Stimulated activated CD8-positive, alpha-beta memory T cell treated with anti-CD3 and anti-CD28 coated beads, Interleukin-4, amount 100 ng/mL, for 1 hour (primary cell): ENCODE data around the gene STK11IP.

Experiments used
- DNase-seq, 2 donors: peaks; one replicate each; pipeline ENCODE4 v3.0.0-alpha.2; 2020; ENCODE audit warnings: low read depth in 2 of 2, low spot score in 1 of 2

Gene STK11IP

GRCh38 chr2:219562049-219563020 is 35.3 kb upstream of the STK11IP start:
- DNase-seq = no peak

GRCh38 chr2:219563271-219563928 is 34.3 kb upstream of the STK11IP start:
- no peak for DNase-seq

GRCh38 chr2:219565130-219566080 is 32.3 kb upstream of the STK11IP start:
- DNase-seq = no peak

GRCh38 chr2:219566640-219567039 is 31.0 kb upstream of the STK11IP start:
- DNase-seq = no peak

- no peak for DNase-seq
These were observed 30.5 kb upstream of the STK11IP start for GRCh38 chr2:219567131-219567530.

DNA sequence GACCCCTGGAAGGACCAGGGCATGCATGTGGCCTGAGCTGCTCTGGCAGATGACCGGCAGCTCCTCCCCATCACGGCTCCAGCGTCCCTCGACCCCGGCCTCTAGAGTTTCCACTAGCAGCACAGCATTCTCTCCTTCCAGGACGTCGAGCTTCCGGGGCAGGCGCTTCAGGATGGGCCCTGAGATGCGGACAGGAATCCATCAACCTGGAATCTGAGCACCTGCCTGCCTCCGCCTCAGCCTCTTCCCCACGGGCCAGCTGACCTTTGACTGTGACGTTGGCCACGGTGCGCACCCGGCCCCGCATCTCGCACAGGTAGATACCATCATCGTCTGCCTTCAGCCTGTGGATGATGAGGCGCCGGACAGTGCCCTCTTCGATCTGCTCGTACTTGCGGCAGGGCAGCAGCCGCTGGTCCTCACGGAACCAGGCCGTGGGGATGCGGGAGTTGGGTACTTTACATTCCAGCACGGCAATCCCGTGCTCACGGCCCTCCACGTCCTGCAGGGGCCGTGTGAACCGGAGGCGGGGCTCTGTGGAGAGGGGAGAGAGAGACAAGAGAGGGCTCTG is 29.8 kb upstream of the STK11IP start:
- DNase-seq = no peak

DNA sequence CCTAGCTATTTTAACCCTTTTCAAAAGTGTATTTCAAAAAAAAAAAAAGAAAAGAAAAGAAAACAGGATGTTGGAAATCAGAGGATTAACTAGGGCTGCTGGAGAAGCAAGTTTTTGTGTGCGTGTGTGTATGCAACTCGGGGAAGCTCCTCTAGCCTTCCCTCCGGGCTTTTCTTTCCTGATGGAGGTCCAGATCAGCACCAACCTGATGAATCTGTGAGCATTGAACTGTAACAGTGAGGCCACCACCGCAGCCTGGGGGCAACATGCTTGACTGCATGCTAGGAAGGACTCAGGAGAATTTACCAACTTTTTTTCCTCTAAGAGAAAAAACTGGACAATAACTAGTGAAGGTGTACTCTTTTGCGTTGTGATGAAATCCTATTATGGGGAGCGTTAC is 28.6 kb upstream of the STK11IP start:
- no peak for DNase-seq

GRCh38 chr2:219569635-219570034 is 28.0 kb upstream of the STK11IP start:
- no peak for DNase-seq

DNA sequence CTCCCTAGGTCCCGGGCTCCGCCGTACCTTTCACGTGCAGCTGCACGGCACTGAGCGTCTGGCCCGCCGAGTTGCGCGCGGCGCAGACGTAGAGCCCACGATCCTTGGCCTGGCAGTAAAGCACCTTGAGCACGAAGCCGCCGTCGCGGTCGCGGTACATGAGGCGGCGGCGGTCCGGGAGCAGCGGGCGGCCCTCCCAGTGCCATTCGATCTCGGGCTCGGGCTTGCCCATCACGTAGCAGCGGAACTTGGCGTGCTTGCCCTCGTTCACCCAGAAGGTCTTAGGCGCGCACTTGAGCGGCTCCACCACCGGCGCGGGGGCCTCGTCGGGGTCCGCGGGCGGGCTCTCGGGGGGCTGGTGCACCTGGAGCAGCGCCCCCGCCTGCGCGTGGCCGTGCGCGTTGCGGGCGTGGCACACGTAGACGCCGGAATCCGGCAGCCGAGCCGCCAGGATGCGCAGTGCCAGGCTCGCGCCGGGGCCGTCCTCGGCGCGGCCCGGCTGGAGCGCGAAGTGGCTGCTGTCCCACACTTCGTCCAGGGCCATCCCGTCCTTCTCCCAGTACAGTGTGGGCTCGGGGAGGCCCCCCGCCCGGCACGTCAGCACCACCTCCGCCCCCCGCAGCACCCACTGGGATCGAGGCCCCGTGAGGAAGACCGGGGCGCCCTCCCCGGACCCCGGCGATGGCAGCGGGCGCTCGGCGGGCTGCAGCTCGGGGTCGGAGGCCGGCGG is 27.3 kb upstream of the STK11IP start:
- DNase-seq = no peak

DNA sequence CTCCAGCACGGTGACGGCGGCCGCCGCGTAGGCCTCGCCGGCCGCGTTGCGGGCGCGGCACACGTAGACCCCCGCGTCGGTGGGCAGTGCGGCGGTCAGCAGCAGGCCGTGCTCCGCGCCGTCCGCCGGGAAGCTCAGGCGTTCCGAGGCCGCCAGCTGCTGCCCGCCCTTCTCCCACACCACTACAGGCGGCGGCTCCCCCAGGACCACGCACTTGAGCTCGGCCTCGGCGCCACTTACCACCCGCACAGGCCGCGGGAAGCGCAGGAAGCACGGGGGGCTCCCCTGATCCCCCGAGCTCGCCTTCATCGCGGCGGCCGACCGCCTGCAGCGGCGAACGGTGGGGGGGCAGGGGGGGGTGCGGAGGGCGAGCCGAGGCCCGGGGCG is 26.7 kb upstream of the STK11IP start:
- no peak for DNase-seq

- no peak for DNase-seq
These were observed 26.1 kb upstream of the STK11IP start, which contains the start of gene OBSL1 for GRCh38 chr2:219571311-219572236. TSS of gene OBSL1 (minus strand) at chr2:219571539. CDS start at chr2:219571232, 307 bp downstream.

DNA sequence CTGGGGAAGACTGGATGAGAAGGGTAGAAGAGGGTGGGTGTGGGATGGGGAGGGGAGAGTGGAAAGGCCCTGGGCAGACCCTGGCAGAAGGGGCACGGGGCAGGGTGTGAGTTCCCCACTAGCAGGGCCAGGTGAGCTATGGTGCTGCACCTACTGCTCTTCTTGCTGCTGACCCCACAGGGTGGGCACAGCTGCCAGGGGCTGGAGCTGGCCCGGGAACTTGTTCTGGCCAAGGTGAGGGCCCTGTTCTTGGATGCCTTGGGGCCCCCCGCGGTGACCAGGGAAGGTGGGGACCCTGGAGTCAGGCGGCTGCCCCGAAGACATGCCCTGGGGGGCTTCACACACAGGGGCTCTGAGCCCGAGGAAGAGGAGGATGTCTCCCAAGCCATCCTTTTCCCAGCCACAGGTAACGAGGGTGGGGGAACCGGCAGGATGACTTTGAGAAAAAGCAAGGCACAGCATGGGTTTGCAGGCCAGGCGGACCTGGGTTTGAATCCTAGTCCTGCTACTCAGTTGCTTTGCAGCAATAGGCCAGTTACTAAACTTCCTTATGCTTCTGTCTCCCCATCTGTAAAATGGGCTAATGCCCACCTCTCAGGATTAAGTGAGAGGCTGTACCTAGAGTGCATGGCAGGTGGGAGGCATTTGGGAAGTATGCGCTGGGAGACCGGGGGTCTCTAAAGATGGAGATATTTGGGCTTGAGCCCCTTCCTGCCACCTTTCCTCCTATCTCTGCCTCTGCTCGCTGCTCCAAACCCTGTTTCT is 25.2 kb upstream of the STK11IP start, which contains the start of gene INHA:
INHA (plus strand) TSS at position 74 of the 765 bp plus-strand sequence; CDS start at position 139, 65 bp downstream.
- no peak for DNase-seq

DNA sequence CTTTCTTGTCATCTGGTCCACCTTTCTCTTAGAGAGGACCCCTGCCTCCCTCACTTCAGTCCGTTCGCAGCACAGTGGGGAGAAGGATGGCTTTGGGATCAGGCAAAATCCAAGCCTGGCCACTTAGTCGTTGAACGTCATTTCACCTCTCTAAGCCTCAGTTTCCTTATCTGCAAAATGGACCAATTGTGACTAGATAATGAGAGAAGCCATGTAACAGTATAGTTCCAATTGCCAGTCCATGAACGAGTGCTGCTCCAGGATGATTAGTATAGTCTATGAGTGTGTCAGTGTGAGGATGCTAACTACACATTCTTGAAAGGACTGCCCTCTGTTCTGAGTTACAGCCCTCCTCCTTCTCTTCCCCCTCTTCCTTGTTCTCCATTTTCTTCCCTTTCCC is 24.5 kb upstream of the STK11IP start:
- DNase-seq = no peak

DNA sequence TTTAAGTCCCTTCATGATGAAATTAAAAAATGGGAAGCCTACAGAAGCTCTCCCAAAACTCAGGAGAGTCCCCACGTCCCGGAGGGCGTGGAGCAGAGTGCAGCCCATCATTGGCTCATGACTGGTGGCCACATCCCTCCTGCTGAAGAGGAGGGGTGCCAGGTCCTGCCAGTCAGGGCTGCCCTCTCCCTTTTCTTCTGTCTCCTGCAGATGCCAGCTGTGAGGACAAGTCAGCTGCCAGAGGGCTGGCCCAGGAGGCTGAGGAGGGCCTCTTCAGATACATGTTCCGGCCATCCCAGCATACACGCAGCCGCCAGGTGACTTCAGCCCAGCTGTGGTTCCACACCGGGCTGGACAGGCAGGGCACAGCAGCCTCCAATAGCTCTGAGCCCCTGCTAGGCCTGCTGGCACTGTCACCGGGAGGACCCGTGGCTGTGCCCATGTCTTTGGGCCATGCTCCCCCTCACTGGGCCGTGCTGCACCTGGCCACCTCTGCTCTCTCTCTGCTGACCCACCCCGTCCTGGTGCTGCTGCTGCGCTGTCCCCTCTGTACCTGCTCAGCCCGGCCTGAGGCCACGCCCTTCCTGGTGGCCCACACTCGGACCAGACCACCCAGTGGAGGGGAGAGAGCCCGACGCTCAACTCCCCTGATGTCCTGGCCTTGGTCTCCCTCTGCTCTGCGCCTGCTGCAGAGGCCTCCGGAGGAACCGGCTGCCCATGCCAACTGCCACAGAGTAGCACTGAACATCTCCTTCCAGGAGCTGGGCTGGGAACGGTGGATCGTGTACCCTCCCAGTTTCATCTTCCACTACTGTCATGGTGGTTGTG is 23.0 kb upstream of the STK11IP start:
- no peak for DNase-seq

- DNase-seq = no peak
These were observed 21.8 kb upstream of the STK11IP start for GRCh38 chr2:219575566-219576504.
